Activated CD8-positive, alpha-beta T cell treated with anti-CD3 and anti-CD28 coated beads for 36 hours (primary cell): Measurements from ENCODE around the gene DUSP16. TPM values are rescaled to one million over a fixed set of nuclear protein-coding genes. Genes with fewer than 3 reads are reported as not detected.
A peak's percentile ranks its signal among the peaks of the same experiment; 100 is the strongest.
"Not testable (repeated sequence)": the region's sequence is repeated elsewhere in the genome, so short reads cannot be mapped to it uniquely, and the experiment has no call there.

Experiments used
- ATAC-seq: fragments of 200-7000 bp; cut with Tn5 transposase; one replicate; pipeline ENCODE4 v1.10.0; 2021; ENCODE audit warnings: mild to moderate bottlenecking, moderate library complexity
- CTCF ChIA-PET: fragments of 350-600 bp; sonication (Branson Sonifier 250); formaldehyde crosslinking; loops from one replicate; lab custom pipeline; 2021; ENCODE audit warnings: antibody characterized with exemption; lab: Charles Lee
- POLR2A ChIA-PET: fragments of 350-600 bp; sonication (Branson Sonifier 250); formaldehyde crosslinking; loops from one replicate; lab custom pipeline; 2021; ENCODE audit warnings: antibody characterized with exemption; lab: Charles Lee
- DNase-seq: peaks from one replicate; pipeline ENCODE4 v3.0.0-alpha.2; 2020
- H3K27ac Mint-ChIP-seq: one replicate; pipeline ENCODE4 v1.8.0; 2021; ENCODE audit warnings: mild to moderate bottlenecking, mixed read lengths
- H3K27me3 Mint-ChIP-seq: one replicate; pipeline ENCODE4 v1.8.0; 2021; ENCODE audit warnings: mixed read lengths
- H3K36me3 Mint-ChIP-seq: one replicate; pipeline ENCODE4 v1.8.0; 2021; ENCODE audit warnings: low read depth, mixed read lengths
- H3K4me1 Mint-ChIP-seq: one replicate; pipeline ENCODE4 v1.8.0; 2021; ENCODE audit warnings: low read depth, mixed read lengths
- H3K4me3 Mint-ChIP-seq: one replicate; pipeline ENCODE4 v1.8.0; 2021; ENCODE audit warnings: mild to moderate bottlenecking, moderate library complexity, mixed read lengths
- H3K9me3 Mint-ChIP-seq: one replicate; pipeline ENCODE4 v1.8.0; 2021; ENCODE audit warnings: mixed read lengths
- CTCF ChIP-seq: fragments of 200-600 bp; IDR thresholded peaks from one replicate; pipeline ENCODE4 v1.8.0; 2022; ENCODE audit warnings: antibody characterized with exemption, mild to moderate bottlenecking
- intact Hi-C: fragments of 100-400 bp; cut with micrococcal nuclease; formaldehyde crosslinking; loops from one replicate; pipeline ENCODE4 v1.10.0; 2022
- total RNA-seq, 2 experiments: library from RNA; stranded (reverse); gene quantifications; one replicate each; pipeline ENCODE4 v1.2.3, GENCODE V29; 2021

Gene DUSP16
- total RNA-seq, 2 experiments from 2014 or later = 28.2 to 30.2 TPM

GRCh38 chr12:12476857-12477531, 85.7 kb downstream of the DUSP16 start:
- CTCF ChIA-PET = interaction anchor here (0.6 to 2.4 kb wide), 8 partner anchors 20 to 260 kb away, joined by 3 to 8 read pairs (median 5); partner anchors contain the start of gene DUSP16
- H3K9me3 Mint-ChIP-seq = no peaks in the 10 kb centered on the region
- no peak overlapping the region for H3K4me3 Mint-ChIP-seq
- H3K36me3 Mint-ChIP-seq = peaks cover 66% of the 10 kb centered on the region
- DNase-seq (no peak), ATAC-seq (no peak)
- H3K27me3 Mint-ChIP-seq = no peaks in the 10 kb centered on the region
- intact Hi-C loops = loop anchor here (5.0 kb wide), 2 partner anchors 35 to 95 kb away; no protein-coding TSS in a partner anchor
- no peak for TF ChIP-seq CTCF
- POLR2A ChIA-PET = interaction anchor here (0.6 to 2.5 kb wide), 9 partner anchors 11 to 102 kb away, joined by 3 to 14 read pairs (median 3); no protein-coding TSS in a partner anchor
- H3K4me1 Mint-ChIP-seq = peaks cover 60% of the 10 kb centered on the region
- peak overlapping the region; percentile 50 for H3K27ac Mint-ChIP-seq

- Mint-ChIP-seq H3K27me3 (no peaks in the 10 kb centered on the region), H3K9me3 (no peaks in the 10 kb centered on the region), H3K4me3 (peak overlapping the region; percentile 51), H3K27ac (peak overlapping the region; percentile 99), H3K4me1 (peaks cover 61% of the 10 kb centered on the region), H3K36me3 (peaks cover 80% of the 10 kb centered on the region)
- ATAC-seq (peak; percentile 88), DNase-seq (peak; percentile 76)
- no peak for TF ChIP-seq CTCF
- intact Hi-C loops = loop anchor here (5.0 kb wide), 2 partner anchors 33 to 93 kb away; no protein-coding TSS in a partner anchor
- ChIA-PET CTCF (interaction anchor here (0.8 to 2.4 kb wide), 15 partner anchors 8 to 262 kb away, joined by 3 to 9 read pairs (median 5); partner anchors contain the start of gene DUSP16), POLR2A (interaction anchor here (0.8 to 2.5 kb wide), 14 partner anchors 10 to 117 kb away, joined by 3 to 15 read pairs (median 4); no protein-coding TSS in a partner anchor)
Measured at GRCh38 chr12:12474931-12475795, 87.5 kb downstream of the DUSP16 start.

- peak; percentile 62 for ATAC-seq
- no peak for TF ChIP-seq CTCF
- peaks cover 78% of the 10 kb centered on the region for H3K36me3 Mint-ChIP-seq
Measured at GRCh38 chr12:12474471-12474928, 88.2 kb downstream of the DUSP16 start.

GRCh38 chr12:12473223-12473622, 89.4 kb downstream of the DUSP16 start:
- CTCF ChIA-PET = interaction anchor here (1.1 to 2.1 kb wide), 8 partner anchors 10 to 241 kb away, joined by 3 to 14 read pairs (median 5); no protein-coding TSS in a partner anchor
- intact Hi-C loops = no loop called here
- H3K4me1 Mint-ChIP-seq = peaks cover 49% of the 10 kb centered on the region
- H3K27ac Mint-ChIP-seq = peak overlapping the region; percentile 99
- H3K36me3 Mint-ChIP-seq = peaks cover 78% of the 10 kb centered on the region
- ATAC-seq = no peak
- no peak for DNase-seq
- no peaks in the 10 kb centered on the region for H3K9me3 Mint-ChIP-seq
- POLR2A ChIA-PET = interaction anchor here (1.7 to 2.0 kb wide), 3 partner anchors 8 to 86 kb away, joined by 6 to 9 read pairs (median 9); no protein-coding TSS in a partner anchor
- H3K4me3 Mint-ChIP-seq = no peak overlapping the region
- H3K27me3 Mint-ChIP-seq = no peaks in the 10 kb centered on the region
- TF ChIP-seq CTCF = no peak

More at GRCh38 chr12:12474471-12474928, 88.2 kb downstream of the DUSP16 start:
- H3K4me3 Mint-ChIP-seq = peak overlapping the region; percentile 51
- POLR2A ChIA-PET = interaction anchor here (0.8 to 2.5 kb wide), 12 partner anchors 9 to 97 kb away, joined by 3 to 15 read pairs (median 4); no protein-coding TSS in a partner anchor
- CTCF ChIA-PET = interaction anchor here (0.8 to 2.1 kb wide), 15 partner anchors 13 to 262 kb away, joined by 3 to 14 read pairs (median 5); partner anchors contain the start of gene DUSP16
- H3K9me3 Mint-ChIP-seq = no peaks in the 10 kb centered on the region
- peak overlapping the region; percentile 99 for H3K27ac Mint-ChIP-seq
- peaks cover 55% of the 10 kb centered on the region for H3K4me1 Mint-ChIP-seq
- intact Hi-C loops = no loop called here
- H3K27me3 Mint-ChIP-seq = no peaks in the 10 kb centered on the region
- DNase-seq = peak; percentile 69

GRCh38 chr12:12471982-12472961, 90.4 kb downstream of the DUSP16 start:
- intact Hi-C loops, H3K27me3 Mint-ChIP-seq, DNase-seq, ATAC-seq, H3K27ac Mint-ChIP-seq, H3K4me3 Mint-ChIP-seq, H3K9me3 Mint-ChIP-seq: not testable (repeated sequence)
- Mint-ChIP-seq H3K4me1 (peaks cover 59% of the 10 kb centered on the region), H3K36me3 (peaks cover 78% of the 10 kb centered on the region)
- POLR2A ChIA-PET = interaction anchor here (0.8 kb wide), 1 partner anchor 115 kb away, joined by 3 read pairs; the partner anchor contains the start of gene BORCS5
- CTCF ChIA-PET = interaction anchor here (1.3 to 1.5 kb wide), 2 partner anchors 9 to 95 kb away, joined by 3 to 4 read pairs; no protein-coding TSS in a partner anchor
